Suppressor macrophage treated with lipopolysaccharide for 1 hour (primary cell): ENCODE data around the gene CCL5.

Experiments
- DNase-seq, 3 donors: peaks; one replicate each; pipeline ENCODE4 v3.0.0-alpha.2; 2020 to 2022

CCL5 gene

DNA sequence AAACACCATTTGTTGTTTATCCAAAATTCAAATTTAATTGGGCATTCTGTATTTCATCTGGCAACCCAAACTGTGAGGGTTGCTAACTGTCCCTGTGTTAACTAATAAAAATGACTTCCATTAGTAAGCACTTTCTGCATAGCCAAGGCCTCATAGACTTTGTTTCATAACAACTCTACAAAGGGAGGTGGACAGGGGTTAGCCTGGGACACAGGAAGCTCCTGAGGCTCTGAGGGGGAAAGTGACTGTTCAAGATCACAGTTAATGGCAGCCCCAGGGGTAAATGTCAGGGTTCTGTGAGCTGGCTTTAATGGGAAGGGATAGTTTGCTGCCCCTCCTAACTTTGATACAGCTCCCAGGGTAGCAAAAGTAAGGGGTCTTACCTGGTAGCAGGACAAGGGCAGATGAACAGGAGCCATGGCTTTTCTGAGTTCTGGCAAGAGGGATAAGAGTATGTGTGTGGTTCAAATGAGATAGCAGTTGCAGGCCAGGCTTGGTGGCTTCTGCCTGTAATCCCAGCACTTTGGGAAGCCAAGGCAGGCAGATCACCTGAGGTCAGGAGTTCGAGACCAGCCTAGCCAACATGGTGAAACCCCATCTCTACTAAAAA, 13.7 kb downstream of the CCL5 start:
- DNase-seq = peak; percentile 40 to 49 (median 42)

GRCh38 chr17:35865412-35866340, 14.5 kb downstream of the CCL5 start:
- DNase-seq = peak; percentile 48 to 62 (median 61)

DNA sequence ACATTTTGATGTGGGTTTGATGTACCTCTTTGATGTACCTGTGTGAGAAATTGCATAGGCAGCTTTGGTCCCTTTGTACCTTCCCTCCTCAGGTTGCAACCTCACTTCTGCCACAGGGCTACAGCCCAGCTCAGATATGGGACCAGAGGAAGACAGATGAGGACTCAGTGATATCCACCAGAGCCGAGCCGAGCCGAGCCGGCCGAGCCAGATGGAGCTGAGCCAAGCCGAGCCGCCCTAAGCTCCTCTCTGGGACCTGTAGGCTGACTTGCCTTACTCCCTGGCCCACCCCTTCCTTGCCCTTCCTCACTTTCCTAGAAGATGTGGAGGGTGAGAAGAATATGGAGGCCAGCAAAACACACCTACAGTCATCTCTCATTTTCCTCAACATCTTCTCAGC, 15.3 kb downstream of the CCL5 start:
- no peak for DNase-seq

DNA sequence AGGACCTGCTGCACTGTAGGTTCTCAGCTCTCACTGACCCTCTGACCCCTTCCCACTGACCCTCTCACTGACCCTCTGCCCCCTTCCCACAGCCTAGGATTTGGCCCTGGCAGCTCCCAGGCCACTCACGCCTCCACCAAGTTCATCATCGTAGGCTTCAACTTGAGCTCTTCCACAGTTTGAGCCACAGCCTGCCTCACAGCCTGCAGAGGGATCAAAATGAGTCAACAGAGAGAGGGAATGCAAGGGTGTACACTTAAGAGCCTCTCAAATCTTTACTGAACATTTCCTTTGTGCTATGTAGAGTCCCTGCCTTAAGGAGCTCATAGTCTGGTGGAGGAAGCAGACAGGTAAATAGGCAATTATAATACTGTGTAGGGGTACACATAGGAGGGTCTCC, 23.6 kb downstream of the CCL5 start:
- DNase-seq = no peak

- DNase-seq = no peak
Measured at GRCh38 chr17:35855965-35856364, 24.2 kb downstream of the CCL5 start.

GRCh38 chr17:35849469-35850348, 30.5 kb downstream of the CCL5 start:
- DNase-seq = peak; percentile 77 to 84 (median 84)

- DNase-seq = no peak
Measured at GRCh38 chr17:35847633-35848373, 32.4 kb downstream of the CCL5 start.

DNA sequence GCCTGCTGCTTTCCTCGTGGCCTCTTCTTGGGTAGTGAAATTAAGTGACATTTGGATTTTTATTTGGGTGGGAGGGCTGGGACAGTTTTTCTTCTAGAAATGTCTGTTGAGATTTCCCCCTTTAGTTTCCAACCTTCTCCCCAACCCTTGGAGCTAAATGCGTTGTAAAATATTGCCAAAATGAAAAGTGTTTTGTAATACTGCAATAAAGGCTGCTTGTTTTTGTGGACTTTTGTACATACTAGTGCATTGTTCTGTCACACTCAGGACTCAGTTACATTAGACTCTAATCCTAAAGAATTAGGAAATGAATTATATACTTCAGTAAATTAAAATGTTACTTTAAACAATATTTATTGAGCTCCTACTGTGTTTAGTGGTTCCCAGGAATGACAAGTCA, 33.2 kb downstream of the CCL5 start:
- no peak for DNase-seq

- no peak for DNase-seq
Measured at GRCh38 chr17:35846055-35846809, 33.9 kb downstream of the CCL5 start.

DNA sequence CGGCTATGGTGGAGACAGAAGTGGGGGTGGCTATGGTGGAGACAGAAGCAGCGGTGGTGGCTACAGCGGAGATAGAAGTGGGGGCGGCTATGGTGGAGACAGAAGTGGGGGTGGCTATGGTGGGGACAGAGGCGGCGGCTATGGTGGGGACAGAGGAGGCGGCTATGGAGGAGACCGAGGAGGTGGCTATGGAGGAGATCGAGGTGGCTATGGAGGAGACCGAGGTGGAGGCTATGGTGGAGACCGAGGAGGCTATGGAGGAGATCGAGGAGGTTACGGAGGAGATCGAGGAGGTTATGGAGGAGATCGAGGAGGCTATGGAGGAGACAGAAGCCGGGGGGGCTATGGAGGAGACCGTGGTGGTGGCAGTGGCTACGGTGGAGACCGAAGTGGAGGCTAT, 35.6 kb downstream of the CCL5 start:
- DNase-seq = no peak

DNA sequence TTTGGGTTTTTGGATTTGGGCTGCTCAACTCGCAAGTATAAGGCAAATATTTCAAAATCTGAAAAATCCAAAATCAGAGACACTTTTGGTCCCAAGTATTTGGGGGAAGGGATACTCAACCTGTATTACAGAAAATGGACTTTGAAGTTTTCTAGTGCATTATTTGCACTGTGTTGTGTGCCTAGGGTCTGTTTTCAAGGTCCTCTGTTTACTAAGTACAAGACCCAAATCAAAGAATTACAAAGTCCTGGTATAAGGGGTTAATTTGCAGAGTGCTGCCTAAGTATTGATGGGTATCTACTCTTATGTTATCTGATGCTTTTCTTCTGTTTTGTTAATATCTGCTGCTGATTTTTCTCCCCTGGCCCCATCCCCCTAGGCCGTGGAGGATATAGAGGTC, 36.5 kb downstream of the CCL5 start:
- DNase-seq = no peak

DNA sequence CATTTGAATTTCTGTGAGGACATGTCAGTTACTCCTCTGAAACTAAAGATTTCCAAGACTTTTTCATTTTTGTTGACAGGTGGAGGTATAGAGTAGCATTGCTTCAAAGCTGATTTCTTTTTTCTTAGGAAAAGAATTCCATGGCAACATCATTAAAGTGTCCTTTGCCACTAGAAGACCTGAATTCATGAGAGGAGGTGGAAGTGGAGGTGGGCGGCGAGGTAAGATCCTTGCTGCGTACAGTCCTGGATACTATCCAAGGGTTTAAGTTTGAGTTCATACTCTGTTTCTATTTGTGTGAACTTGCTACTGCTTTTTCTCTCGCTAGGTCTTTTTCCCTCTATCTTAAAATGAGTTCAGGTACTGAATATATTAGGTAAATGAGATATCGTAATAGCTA, 37.9 kb downstream of the CCL5 start:
- no peak for DNase-seq

DNA sequence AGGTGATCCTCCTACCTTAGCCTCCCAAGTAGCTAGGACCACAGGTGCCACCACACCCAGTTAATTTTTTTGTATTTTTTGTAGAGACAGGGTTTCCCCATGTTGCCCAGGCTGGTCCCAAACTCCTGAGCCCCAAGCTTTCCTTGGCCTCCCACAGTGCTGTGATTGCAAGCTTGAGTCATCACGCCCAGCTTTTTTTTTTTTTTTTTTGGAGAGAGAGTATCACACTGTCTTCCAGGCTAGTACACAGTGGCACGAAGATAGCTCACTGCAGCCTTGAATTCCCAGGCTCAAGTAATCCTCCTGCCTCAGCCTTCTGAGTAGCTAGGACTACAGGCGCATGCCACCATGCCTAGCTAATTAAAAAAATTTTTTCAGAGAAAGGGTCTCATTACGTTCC, 38.7 kb downstream of the CCL5 start:
- DNase-seq = peak; percentile 36 to 49 (median 40)

DNA sequence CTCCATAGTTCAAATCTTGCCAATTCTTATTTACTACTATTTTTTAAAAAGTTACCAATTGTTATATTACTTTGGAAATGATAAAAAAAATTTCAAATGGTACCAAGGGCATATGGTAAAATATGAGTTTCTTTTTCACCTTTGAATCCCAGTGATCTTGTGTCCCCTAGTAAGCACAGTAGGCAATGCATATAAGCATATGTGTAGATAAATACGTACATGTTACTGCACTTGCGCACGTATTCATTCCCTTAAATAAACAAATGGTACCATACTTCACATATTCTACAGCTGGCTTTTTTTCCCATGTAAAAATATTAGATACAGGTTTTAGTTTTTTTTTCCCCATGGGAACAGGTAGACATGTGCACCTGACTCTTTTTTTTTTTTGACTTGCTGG, 39.1 kb downstream of the CCL5 start:
- no peak for DNase-seq

GRCh38 chr17:35825206-35825605, 55.0 kb downstream of the CCL5 start:
- DNase-seq = no peak
